IPS-11a (cell line): ENCODE measurements around the gene NLGN4Y.

Experiments
- H3K4me3 ChIP-seq: one replicate; pipeline ENCODE4 v1.5.1; 2013; ENCODE audit warnings: low read depth, low read length, control low read depth

NLGN4Y gene

DNA sequence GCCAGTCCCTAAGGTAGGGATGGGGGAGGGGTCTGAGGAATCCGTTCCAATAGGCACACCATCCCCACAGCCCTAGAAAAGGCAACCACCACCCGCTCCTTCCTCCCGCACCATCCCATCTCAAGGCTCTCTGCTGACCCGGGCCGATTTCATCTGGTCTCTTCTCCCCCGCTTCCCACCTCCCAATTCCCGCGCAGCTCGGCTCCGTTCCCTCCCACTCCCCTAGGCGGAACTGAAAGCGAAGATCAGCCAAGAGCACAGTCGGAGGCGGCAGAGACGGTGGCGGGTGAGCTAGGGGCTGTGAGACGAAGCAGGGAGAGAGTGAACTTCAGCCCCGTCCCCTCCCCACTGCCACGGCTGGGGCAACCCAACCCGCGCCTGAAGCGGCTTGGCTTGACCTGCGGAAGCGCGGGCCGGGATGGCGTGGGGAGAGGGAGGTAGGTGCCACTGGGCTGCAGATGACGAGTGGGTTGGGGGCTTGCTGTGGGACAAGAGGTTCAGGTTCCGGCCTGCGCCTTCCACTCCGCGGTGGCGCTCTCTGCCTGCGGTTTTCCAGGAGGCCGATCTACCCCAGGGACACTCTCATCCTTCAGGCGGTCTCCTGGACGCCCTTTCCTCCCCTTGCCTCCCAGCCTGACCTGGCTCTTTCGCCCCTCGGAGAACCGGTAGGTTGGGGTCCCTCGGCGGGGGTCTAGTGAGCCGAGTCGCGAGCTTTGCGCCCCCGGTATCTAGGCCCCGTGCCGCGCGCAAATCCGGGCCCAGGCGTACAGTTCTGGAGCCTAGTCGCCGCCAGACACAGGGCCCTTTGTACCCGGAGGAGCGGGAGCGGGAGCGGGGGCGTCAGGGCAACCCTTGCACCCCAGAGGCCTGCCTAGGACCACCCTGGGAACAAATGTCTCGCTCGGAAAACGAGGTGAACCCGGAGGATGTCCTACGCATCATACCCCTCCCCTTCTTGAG, at the start of gene NLGN4Y:
Gene NLGN4Y, plus strand, starts transcription at position 258 of the 960 bp plus-strand sequence. CDS start 97,591 bp downstream, outside the sequence.
- peak within 1 kb of the TSS; percentile 79 for H3K4me3 ChIP-seq

DNA sequence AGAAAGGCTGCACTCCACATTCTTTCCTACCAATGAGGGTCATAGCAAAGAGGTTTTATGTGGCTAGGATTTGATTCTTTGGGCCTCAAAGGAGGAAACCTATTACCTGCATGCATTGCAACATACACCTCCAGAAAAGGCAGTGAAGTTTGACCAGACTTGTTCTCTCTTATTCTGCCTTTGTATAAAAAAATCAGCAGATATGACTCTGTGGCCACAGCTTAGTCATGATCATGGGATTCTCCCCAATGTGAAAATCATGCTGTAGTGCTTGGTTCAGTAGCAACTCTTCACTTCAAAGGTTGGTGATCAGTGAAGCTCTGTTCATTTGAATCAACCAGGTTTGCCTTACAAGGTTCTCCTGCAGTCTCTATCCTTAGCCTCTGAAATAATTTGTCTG, 38.4 kb upstream of the NLGN4Y start:
- no peak overlapping the region for H3K4me3 ChIP-seq

DNA sequence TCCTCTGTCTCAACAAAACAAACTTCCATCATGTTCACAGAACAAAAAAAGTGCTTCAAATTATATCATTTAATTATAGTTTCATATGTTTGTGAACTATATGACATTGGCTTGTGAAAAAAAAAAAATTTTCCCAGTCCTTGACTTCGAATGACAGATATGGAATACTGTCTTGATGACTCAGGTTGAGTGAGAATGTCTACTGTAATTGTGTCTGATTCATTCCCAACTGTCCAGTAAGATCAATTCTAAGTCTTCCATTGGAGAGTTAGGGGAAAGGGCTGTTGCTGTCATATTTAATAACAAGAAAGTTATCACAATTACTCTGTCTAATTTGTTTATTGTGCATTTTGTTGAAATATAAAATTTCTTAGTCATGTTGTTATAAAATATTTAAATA, 34.1 kb upstream of the NLGN4Y start:
- H3K4me3 ChIP-seq = no peak overlapping the region

DNA sequence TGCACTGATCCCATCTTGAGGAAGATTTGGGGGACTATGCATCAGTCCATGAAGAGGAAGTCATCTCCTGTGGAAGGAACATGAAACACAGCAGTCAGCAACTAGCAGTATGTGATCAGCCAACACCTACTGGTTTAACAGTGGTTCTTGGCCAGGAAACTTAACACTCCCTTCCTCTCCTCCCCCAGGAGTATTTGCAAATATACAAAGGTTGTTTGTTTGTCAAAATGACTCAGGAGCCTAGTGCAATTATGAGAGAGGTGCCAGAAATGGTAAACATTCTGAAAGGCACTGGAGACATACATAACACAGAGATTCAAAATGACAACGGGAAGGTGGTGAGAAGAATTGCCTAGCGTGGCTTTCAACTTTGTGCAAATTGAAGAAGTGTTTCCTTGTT, 26.3 kb upstream of the NLGN4Y start:
- no peak overlapping the region for H3K4me3 ChIP-seq

DNA sequence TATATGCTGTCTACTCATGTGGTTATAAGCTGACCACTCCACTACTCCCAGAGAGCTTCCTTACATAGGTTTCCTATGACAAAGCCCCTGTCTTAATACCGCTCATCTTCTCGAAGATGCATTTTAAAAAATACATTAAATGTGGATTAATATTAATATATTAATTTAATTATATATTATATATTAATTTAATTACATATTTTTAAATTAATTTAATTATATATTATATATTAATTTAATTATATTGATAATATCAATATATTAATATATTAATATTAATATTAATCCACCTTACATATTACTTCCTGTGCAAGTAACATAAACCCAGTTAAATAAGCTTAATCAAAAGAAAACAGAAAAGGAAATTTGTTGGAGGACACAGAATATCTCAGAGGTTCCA, 19.7 kb upstream of the NLGN4Y start:
- no peak overlapping the region for H3K4me3 ChIP-seq

DNA sequence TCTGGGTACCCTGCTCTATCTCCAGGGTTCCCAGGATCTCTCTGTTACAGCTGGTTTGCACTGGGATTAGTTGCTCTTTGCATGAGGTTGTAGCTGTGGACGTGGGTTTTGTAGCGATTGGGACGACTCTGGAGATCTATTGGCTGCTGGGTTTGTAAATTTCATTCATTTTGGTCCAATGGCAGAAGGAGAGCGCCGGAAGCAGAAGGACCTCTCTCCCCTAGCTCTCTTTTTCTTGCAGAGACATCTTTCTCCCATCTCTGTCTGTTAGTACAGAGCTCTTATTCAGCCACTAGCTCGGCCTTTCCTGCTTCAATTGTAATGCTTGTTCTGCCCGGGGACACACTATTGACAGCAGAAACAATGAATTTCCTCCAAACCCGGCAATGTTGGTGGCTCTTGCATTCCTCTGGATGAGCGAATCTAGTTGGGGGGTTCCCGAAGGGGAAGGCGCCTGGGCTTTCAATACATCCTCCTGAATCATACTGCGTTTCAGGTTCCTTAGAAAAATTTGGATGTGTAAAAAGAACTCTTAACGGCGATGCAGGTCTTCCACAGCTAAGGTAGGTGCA, 1.9 kb upstream of the NLGN4Y start:
- peak overlapping the region; percentile 79 for H3K4me3 ChIP-seq

DNA sequence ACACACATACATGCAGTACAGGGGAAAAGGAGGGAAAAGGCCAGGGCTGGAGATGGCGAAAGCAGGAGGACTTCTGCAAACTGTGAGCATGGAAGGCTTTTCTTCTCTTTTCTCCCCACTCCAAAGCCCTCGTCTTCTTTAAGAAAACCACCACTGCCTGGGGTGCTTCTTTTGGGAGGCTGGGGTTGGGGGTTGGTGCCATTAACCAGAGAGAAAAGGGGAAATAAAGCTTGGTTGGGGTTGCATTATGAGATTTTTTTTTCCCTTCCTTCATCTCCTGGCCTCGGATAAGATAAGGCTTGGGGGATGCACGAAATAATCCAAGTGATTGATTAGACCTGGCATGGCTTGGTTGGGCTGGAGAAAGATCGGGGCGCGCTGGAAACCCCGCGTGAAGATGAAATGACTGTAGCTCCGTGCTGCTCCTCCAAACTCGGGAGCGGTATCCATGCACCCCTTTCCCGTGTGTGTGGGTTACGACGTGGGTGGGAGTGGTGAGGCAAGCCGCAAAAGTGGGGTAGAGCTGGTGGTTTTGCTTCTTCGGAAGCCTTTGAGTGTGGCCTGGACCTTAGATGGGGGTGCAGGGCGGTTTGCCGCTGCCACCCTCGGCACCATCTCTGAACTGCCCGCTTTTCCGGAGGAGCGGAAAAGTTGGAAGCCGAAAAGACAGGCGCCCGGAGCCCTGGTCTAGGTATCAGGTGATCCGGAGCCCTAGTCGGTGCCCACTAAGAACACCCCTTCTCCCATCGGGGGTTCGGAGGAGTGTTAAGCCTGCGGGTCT, 648 bp upstream of the NLGN4Y start:
- peak overlapping the region; percentile 79 for H3K4me3 ChIP-seq

DNA sequence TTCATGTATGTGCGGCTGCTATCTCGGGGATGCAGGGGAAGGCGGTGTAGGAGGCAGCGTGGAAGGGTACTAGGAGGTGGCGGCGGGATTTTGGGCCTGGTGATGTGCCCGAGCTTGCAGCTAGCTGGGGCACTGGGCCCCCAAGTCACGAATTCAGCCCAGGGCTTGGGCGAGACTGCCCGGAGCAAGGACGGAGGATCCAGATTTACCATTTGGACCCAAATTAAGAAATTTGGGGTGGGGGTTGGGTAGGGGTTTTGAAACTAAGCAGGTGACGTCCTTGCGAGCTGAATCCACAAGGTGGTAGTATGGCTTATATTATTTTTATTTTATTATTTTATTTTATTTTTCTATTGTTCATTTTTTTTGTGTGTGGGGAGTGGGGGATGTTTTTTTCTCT, 986 bp downstream of the NLGN4Y start:
- peak overlapping the region; percentile 79 for H3K4me3 ChIP-seq

DNA sequence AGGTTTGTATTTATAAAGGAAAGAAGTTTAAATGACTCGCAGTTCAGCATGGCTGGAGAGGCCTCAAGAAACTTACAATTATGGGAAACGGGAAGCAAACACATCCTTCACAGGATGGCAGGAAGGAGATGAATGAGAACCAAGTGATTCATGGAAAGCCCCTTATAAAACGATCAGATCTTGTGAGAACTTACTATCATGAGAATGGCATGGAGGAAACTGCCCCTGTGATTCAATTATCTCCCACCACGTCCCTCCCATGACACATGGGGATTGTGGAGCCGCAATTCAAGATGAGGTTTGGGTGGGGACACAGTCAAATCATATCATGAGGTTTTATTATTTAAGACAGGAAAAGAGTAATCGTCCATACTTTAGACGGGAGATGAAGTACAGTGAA, 4.0 kb downstream of the NLGN4Y start:
- H3K4me3 ChIP-seq = no peak overlapping the region

DNA sequence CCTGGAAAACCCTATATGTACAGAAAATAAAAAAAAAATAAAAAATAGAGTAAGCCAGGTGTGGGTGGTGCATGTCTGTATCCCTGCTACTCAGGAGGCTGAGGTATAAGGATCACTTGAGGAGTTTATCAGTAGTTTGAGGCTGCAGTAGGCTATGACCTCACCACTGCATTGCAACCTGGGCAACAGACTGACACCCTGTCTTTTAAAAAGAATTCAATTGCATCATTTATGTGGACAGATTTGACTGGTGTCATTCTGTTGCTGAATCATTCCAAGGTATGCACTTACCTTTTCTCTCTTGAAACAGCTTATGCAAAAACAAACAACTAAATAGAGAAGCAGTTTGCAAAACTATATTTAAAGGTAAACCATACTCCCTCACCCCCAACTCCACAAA, 12.4 kb downstream of the NLGN4Y start:
- H3K4me3 ChIP-seq = no peak overlapping the region

DNA sequence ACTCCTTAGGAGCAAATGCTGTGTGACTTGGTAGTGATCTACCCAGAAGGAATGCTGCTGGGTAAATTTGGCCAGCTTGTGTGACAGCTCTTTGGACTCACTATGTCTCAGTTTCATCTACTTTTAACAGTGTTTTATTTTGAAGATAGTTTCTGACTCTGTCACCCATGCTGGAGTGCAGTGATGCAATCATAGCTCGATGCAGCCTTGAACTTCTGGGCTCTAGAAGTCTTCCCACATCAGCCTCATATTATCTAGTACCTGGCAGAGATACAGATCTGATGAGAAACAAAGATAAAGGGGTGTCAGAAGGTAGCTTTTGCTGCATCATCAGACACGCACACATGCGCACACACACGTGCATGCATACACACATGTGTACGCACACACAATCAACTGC, 19.2 kb downstream of the NLGN4Y start:
- H3K4me3 ChIP-seq = no peak overlapping the region

DNA sequence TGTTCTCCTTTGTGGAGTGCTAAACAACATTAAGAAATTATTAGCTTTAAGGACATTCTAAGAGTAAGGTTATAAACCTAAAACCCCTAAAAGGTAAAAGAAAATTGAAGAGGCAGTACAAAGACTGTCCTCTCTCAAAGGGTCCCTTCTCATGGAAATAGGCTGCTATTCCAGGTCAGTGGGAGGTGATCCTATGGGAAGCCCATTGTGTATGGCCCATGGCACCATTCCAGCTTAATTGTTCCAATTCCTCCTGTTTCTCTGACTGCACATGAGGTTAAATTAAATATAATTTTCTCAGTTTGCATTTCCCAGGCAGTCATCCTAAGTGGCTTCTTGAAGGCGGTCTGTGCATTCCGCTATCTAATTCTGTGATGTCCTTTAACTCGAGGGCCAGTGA, 57.0 kb downstream of the NLGN4Y start:
- no peak overlapping the region for H3K4me3 ChIP-seq

DNA sequence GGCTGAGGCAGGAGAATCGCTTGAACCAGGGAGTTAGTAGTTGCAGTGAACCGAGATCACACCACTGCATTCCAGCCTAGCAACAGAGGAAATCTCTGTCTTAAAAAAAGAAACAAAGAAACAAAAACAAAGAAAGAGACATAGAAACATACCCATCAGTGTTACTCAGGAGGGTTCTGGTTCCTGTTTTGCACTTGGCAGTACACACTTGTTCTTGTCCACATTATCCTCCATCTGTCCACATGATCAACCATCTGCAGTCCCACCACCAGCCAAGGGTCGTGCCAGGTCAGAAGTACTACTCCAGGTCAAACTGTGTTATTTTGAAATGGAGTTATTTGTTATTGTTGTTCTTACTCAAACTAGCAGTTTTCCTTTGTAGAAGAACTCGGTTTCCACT, 62.4 kb downstream of the NLGN4Y start:
- H3K4me3 ChIP-seq = no peak overlapping the region

DNA sequence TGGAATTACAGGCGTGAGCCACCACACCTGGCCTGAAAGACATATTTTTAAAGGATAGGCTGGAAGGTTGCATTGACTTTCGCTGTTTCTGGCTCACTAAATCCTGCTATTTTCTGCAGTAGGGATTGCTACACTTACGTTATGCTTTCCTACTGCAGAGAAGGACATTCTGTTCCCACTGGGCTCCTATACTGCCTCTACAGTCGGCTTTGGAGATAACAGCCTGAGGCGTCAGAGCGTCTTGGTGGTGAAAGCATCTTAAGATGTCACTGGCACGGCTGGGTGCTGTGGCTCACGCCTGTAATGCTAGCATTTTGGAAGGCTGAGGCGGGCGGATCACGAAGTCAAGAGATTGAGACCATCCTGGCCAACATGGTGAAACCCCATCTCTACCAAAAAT, 77.0 kb downstream of the NLGN4Y start:
- H3K4me3 ChIP-seq = no peak overlapping the region

DNA sequence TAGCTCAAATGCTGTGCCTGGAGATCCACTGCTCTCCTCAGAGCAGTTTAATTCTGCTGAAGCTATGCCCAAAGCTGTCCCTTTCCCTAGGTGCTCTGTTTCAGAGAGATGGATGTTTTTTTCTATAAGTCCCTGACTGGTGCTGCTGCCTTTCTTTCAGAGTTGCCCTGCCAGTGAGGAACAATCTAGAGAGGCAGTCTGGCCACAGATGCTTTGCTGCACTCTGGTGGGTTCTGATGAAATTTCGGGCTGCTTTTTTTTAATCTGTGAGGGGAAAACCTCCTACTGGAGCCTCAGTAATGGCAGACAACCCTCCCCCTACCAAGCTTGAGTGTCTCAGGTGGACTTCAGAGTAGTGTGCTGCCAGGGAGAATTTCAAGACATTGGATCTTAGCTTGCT, 93.3 kb downstream of the NLGN4Y start:
- no peak overlapping the region for H3K4me3 ChIP-seq

DNA sequence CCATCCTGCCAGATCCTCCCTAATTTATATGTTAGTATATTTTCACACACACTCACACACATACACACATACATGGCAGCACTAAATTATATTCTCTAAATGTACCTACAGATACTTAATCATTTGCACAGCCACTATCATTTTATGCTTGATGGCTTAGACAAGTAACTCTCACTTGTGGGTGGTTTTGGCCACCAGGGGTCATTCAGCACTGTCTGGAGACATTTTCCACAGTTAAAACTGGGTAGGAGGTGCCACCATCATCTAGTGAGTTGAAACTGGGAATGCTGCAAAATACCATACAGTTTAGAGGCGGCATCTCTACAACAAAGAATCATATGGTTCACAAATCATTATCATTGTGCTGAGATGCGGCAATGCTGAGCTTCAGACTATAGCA, 94.2 kb downstream of the NLGN4Y start:
- no peak overlapping the region for H3K4me3 ChIP-seq

DNA sequence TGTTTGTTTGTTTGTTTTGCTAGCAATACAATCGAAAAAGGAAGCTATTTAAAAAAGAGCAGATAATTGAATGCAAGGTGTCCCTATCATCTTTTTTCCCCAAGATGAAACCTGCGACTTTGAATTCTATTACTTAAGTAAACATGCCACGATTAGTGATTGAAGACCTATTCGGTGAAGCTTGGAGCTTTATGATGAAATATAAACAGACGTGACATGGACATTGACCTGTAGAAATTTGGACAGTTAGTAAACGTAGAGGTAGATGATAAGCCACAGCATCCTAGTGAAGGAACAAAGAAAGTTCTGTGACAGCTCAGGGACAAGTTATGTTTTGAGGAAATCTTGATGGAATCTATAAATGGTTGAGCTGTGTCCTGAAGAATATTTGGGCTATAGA, 103.9 kb downstream of the NLGN4Y start:
- no peak overlapping the region for H3K4me3 ChIP-seq

DNA sequence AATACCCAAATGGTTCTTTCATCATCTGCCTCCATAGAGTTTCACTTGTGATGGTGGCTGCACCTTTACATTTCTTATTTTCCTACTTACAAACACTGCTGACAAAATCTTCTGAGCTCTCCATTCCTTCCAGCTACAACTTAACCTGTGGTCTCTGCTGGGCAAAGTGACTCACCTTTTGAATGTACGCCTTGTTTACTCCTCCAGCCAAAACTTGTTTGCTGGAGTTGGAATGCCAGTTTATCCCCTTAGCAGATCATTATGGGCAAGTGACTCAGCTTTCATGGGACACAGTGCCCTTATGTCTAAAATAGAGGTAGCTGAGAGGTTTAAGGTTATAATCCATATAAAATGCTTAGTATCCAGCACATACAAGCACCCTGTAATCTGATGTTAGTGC, 107.3 kb downstream of the NLGN4Y start:
- H3K4me3 ChIP-seq = no peak overlapping the region

DNA sequence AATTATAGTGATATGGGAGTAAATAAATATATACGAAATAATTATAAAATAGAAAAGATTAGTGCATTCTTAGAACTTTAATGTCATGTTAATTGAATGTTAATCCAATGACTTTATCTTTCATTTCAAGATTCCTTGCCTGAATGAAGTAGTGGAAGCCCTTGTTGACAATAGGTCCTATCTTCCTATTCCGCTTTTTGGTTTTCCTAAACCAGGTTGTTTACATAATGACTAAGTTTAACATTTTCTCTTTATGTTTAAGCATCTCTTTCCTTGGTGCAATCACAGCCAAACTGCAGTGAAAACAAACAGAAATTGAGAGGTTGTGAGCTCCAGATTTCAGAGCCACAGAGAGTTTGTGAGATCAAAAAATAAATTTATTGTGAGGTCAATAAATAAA, 109.4 kb downstream of the NLGN4Y start:
- H3K4me3 ChIP-seq = no peak overlapping the region

DNA sequence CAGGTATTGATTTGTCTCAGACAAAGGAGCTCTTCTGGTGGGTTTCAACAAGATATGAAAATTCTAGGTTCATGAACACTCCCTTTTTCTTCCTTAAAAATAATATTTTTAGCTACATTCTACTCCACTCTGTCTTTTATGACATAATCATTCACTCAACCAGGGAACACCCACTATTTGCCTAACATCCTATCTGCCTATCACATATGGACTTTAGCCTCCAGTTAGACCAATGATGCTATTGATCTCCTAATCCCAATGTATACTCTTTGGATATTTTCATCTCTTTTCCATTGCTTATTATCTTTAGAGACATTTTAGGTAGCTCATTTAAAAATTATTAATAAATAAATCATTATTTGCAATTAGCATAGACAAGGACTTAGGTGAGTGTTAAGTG, 110.6 kb downstream of the NLGN4Y start:
- no peak overlapping the region for H3K4me3 ChIP-seq

DNA sequence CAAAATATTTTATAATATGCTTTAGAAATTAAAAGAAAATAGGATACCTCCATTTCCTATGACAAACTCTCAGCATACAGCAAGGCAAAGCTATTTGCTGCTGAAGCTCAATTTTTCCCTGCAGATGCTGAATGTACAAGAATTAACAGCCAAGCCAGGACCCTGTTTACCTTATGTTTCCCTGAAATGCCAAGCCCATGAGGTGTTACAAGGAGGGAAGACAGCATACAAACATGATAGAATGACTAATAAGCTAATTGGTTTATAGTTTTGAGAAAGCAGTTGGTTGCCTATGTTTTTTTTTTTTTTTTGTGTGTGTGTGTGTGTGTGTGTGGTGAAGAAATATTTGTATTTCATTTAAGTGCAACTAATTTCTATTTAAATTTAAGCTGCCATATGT, 113.2 kb downstream of the NLGN4Y start:
- H3K4me3 ChIP-seq = no peak overlapping the region

DNA sequence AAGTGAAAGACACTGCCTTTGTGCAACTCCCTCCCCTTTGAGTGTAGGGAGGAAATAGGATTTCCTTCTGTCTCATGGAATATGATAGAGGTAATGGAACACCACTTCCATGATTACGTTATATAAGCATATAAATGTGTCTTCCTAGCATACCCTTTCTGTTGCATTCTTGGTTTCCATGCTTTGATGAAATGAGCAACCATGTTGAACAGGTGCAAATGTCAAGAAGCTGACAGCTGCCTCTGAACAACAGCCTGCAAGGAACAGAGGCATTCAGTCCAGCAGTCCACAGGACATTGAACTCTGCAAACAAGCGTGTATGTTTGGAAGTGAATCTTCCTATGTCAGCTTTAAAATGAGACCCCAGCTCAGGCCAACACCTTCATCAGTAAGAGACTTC, 117.5 kb downstream of the NLGN4Y start:
- no peak overlapping the region for H3K4me3 ChIP-seq
